OCI-LY3 (cell line): ENCODE data around the gene MUC4.

Experiments used
- CTCF ChIP-seq: fragments of 200-600, 300-600 bp; sonication (generic); IDR thresholded peaks from 2 replicates; pipeline ENCODE4 v1.5.1; 2014; ENCODE audit warnings: antibody characterized with exemption, low read length, low read depth
- EZH2phosphoT487 ChIP-seq: fragments of 200-600 bp; shearing (Covaris generic); IDR thresholded peaks from 2 replicates; pipeline ENCODE4 v1.6.1; 2018; ENCODE audit warnings: antibody characterized with exemption, mixed run types, low read depth

GRCh38 chr3:195739561-195740111 lies 72.1 kb downstream of the MUC4 start:
- TF ChIP-seq CTCF (no peak), EZH2phosphoT487 (no peak)
